ENCODE measurements around the gene SMS. TPM values are rescaled to one million over a fixed set of nuclear protein-coding genes. Genes with fewer than 3 reads are reported as not detected.
"Not testable (repeated sequence)": the region's sequence is repeated elsewhere in the genome, so short reads cannot be mapped to it uniquely, and the experiment has no call there.

The SMS gene
- polyA plus RNA-seq, 3 donors, result 137 to 163 (median 144) TPM

GRCh38 chrX:21944136-21944615 is 3.7 kb downstream of the SMS start:
- no peak for DNase-seq (ENCODE audit: extremely low read depth in 1 of 11, low read depth in 9 of 11, low spot score in 4 of 11)

GRCh38 chrX:21946925-21947641 is 6.6 kb downstream of the SMS start:
- DNase-seq (ENCODE audit: extremely low read depth in 1 of 11, low read depth in 9 of 11, low spot score in 4 of 11), result no peak

- no peak for DNase-seq (ENCODE audit: extremely low read depth in 1 of 11, low read depth in 9 of 11, low spot score in 4 of 11)
Measured at GRCh38 chrX:21947671-21948070, 7.2 kb downstream of the SMS start.

GRCh38 chrX:21948897-21949578 is 8.5 kb downstream of the SMS start:
- DNase-seq (ENCODE audit: extremely low read depth in 1 of 11, low read depth in 9 of 11, low spot score in 4 of 11), result no peak

- no peak for DNase-seq (ENCODE audit: extremely low read depth in 1 of 11, low read depth in 9 of 11, low spot score in 4 of 11)
Measured at GRCh38 chrX:21949689-21950088, 9.2 kb downstream of the SMS start.

GRCh38 chrX:21950557-21950956 is 10.0 kb downstream of the SMS start:
- not testable (repeated sequence) for DNase-seq (ENCODE audit: extremely low read depth in 1 of 11, low read depth in 9 of 11, low spot score in 4 of 11)

GRCh38 chrX:21952624-21953023 is 12.1 kb downstream of the SMS start:
- DNase-seq (ENCODE audit: extremely low read depth in 1 of 11, low read depth in 9 of 11, low spot score in 4 of 11), result no peak

GRCh38 chrX:21953195-21953830 is 12.8 kb downstream of the SMS start:
- not testable (repeated sequence) for DNase-seq (ENCODE audit: extremely low read depth in 1 of 11, low read depth in 9 of 11, low spot score in 4 of 11)

- DNase-seq (ENCODE audit: extremely low read depth in 1 of 11, low read depth in 9 of 11, low spot score in 4 of 11), result no peak
Measured at GRCh38 chrX:21955403-21956189, 15.1 kb downstream of the SMS start.

GRCh38 chrX:21956783-21957182 is 16.3 kb downstream of the SMS start:
- DNase-seq (ENCODE audit: extremely low read depth in 1 of 11, low read depth in 9 of 11, low spot score in 4 of 11), result no peak

GRCh38 chrX:21958187-21958586 is 17.7 kb downstream of the SMS start:
- no peak for DNase-seq (ENCODE audit: extremely low read depth in 1 of 11, low read depth in 9 of 11, low spot score in 4 of 11)

GRCh38 chrX:21958916-21959315 is 18.4 kb downstream of the SMS start:
- DNase-seq (ENCODE audit: extremely low read depth in 1 of 11, low read depth in 9 of 11, low spot score in 4 of 11), result no peak

- no peak for DNase-seq (ENCODE audit: extremely low read depth in 1 of 11, low read depth in 9 of 11, low spot score in 4 of 11)
Measured at GRCh38 chrX:21959362-21960051, 19.0 kb downstream of the SMS start.

GRCh38 chrX:21960569-21961541 is 20.3 kb downstream of the SMS start:
- DNase-seq (ENCODE audit: extremely low read depth in 1 of 11, low read depth in 9 of 11, low spot score in 4 of 11), result no peak

GRCh38 chrX:21962361-21962760 is 21.9 kb downstream of the SMS start:
- DNase-seq (ENCODE audit: extremely low read depth in 1 of 11, low read depth in 9 of 11, low spot score in 4 of 11), result no peak

GRCh38 chrX:21963269-21963668 is 22.8 kb downstream of the SMS start:
- no peak for DNase-seq (ENCODE audit: extremely low read depth in 1 of 11, low read depth in 9 of 11, low spot score in 4 of 11)

GRCh38 chrX:21963731-21964405 is 23.4 kb downstream of the SMS start:
- DNase-seq (ENCODE audit: extremely low read depth in 1 of 11, low read depth in 9 of 11, low spot score in 4 of 11), result no peak

All from renal cortex interstitium (tissue), 11 donors.